GM18870 (cell line): ENCODE results near the gene TPSD1.
"Not testable (repeated sequence)": the region's sequence is repeated elsewhere in the genome, so short reads cannot be mapped to it uniquely, and the experiment has no call there.

Experiments used
- ATAC-seq: cut with Tn5 transposase; IDR thresholded peaks from one replicate; pipeline ENCODE4 v1.9.1; 2021; ENCODE audit warnings: moderate library complexity; ENCODE audit not compliant: unreplicated experiment

Gene TPSD1

DNA sequence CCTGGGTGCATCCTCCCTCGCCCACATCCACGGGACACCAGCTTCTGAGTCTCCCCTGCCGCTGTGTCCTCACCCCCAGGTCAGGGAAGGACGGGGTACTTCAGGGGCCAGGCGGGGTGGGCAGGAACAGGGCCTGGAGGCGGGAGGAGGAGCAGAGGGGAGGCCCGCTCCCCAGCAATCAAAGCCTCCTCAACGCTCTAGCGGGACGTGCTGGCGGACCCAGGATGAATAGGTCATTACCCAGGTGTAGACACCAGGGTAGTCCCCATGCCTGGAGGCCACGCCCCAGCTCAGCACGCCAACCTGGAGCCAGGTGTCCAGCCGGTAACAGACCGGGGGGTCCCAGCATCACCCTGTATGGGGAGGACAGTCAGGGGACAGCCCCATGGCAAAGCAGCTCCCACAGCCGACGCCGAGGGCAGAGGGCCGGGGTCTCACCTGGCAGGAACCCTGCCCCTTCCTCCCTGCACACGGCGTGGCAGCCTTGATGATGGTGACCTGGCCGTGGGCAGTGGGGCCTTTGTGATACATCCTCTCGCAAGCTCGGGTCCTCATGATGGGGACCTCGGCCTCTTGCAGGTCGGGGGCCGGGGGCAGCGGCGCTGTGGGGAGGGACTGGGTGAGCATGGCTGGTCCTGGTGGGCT lies 24.2 kb downstream of the TPSD1 start:
- ATAC-seq, result no peak

DNA sequence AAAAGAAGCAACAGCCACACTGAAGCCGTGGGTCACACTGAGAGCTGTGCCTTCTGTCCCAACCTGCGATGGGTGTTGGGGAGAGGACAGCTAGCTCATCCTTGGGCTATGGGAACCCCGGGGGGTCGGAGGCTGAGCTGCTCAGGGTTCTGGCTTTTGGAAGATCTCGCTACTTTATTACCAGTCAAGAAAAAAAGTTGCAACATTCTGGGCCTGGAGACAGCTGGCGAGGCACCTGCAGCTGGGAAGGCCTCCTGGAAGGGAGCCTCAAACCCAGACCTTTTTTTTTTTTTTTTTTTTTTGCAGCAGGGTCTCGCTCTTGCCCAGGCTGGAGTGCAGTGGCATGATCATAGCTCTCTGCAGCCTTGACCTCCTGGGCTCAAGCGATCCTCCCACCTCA lies 24.9 kb downstream of the TPSD1 start:
- no peak for ATAC-seq

DNA sequence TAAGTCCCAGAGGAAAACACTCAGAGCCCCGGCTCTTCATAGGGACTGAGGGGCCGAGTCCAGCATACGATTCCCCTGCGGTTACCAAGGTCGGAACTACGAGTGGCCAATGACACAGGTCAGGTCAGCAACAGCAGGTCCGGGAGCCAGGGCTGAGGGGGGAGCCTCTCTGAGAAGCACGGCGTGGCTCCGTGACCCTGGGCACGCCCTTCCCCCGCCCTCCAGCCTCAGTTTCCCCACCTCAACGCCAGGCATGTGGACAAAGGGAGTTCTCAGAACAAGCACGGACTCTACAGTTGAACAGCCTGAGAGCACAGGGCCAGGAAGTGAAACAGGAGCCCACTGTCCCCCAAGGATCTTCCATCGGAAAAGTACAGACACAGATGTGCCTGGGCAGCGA lies 25.6 kb downstream of the TPSD1 start:
- ATAC-seq, result no peak

DNA sequence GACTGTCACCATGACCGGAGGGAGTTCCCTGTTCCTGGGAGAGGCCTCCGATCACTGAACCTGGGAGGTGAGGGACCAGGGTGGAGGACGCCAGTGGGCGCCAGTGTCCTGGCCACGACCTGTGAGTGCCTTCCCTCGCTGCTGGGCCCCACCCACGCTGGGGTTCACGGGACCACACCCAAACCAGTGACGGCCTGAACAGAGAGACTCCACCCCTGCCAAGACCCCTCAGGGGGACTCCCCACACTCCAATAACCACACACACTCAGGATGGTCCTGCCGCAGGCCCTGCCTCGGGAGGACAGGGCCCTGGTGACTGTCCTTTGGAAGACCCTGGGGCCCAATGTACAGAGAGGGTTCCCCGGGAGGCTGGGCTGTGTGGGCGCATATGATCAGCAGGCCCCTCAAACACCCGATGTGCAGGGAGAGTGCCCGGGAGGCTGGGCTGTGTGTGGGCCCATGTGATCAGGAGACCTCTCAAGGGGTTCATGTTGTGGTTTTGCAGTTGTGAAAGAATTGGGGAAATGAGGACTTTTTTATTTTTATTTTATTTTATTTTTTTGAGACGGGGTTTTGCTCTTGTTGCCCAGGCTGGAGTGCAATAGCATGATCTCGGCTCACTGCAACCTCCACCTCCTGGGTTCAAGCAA lies 26.6 kb downstream of the TPSD1 start:
- no peak for ATAC-seq

DNA sequence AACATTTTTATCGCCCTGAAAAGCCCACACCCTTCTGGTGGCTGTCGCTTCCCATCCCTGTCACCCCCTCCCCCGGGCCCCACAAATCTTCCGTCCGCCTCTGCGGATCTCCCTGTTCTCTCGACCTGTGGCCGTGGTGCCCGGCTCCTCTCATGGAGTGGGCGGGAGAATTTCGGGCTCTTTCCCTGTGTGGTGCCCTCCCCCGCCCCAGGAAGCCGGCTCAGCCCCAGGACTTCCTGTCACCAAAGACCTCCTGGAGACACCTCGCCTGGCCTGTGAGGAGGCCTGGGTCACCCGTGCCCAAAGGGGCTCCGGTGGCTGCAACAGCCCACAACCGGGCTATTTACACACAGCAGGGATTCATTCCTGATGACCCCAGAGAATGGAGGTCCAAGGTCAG lies 27.4 kb downstream of the TPSD1 start:
- ATAC-seq, result no peak

DNA sequence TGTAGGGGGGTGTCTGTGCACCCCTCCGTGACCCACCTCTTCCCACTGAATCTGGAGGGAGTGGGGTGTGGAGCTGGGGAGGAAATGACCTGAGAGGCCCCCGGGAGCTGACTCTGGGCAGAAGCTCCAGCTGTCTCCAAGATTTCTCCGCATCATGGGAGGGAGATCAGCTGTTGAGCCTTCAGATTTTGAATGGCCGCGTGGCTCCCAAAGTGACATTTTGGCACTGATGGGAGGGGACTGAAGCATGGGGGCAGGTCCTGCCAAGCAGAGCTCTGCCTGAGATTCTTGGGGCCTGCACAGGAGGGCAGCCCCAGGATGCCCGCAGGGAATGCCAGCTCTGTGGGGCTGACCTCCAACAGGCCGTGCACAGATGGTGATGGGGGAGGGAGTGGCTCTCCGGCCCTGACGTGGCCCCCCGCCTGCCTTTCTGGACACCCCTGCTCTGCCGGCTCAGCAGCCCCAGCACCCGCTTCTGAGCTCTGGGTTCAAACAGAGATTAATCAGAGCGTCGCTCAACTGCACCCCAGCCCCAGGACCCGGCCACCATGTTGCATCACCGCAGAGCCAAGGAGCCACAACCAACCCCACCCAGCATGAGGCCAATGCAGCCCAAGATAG lies 28.2 kb downstream of the TPSD1 start:
- ATAC-seq, result no peak

DNA sequence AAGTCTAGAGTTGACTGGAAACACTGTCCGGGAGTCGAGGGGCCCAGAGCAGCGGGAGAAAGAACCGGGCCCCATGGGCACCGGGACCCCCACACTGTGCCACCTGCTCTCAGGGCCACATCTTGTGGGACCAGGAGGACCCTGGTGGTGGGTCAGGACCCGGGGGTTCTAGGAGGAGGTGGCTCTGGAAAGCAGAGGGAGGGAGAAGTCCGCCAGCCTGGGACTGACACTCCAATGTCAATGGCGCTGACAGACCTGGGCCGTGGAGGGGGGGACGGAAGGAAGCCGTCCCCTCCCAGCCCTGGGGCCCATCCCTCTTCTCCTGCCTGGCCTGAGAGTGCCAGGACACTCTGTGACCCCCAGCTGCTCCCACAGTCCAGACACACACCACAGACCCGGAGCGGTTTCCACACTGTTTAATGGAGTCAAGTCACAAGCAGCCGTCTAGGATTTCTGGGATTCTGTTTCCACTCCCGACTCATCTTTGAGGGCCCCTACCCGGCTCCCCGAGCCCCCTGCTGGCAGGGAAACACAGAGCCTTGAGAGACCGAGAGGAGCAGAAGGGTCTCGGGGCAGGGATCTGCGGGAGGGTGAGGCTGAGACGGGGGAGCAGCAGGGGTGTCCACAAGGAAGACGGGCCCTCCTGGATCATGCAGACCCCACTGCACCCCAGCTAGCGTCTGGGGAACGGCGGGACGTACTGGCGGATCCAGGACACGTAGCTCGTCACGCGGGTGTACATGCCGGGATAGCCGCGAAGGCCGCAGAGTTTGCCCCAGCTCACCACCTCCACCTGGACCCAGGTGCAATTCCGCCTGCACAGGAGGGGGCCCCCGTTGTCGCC lies 30.0 kb downstream of the TPSD1 start:
- no peak for ATAC-seq

DNA sequence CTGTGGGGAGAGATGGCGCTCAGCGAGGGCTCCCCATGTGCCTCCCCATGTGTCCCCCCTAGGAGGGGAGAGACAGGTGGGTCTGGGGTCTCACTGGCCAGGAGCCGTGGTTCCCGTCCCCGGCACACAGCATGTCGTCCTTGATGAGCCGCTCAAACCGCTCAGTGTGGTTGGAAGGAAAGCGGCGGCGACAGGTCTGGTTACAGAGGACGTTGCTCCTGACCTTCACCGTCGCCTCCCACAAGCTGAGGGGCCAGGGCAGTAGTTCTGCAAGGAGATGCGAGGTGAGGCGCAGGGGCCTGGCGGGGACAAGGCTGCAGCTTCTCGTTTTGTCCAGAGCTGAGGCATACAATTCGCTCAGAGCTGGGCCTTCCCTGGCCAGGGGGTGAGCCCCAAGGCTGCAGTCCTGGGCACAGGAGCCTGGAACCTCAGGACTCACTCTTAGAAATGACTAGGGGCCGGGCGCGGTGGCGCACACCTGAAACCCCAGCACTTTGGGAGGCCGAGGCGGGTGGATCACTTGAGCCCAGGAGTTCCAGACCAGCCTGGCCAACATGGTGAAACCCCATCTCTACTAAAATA lies 30.7 kb downstream of the TPSD1 start:
- ATAC-seq, result no peak

DNA sequence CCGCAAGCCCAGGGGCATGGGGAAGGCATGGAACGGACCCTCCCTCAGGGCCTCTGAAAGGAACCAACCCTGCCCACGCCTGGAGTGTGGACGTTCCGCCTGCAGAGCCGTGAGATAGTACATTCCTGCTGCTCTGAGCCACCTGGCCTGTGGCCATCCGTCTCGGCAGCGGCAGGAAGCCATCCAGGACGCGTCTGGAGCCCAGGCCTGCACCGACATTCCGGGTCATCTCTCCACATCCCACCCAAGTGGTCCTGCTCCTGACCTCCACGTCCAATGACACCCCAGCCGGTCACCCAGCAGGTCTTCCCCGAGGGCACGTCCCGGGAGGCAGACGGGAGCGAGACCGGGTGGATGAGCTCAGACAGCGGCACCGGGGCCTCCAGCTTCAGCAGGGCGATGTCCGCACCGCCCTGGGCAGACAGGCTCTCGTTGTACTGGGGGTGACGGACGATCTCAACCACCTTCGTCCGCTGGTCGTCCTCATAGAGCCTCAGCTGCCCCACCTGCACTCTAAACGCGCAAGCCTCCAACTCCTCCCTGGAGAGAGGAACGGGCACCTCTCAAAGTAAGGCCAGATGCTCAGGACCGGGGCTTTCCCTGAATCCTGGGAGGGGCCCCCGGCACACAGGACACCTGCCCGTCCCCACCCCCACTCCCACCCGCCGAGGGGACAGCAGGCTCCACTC lies 32.3 kb downstream of the TPSD1 start:
- ATAC-seq, result no peak

DNA sequence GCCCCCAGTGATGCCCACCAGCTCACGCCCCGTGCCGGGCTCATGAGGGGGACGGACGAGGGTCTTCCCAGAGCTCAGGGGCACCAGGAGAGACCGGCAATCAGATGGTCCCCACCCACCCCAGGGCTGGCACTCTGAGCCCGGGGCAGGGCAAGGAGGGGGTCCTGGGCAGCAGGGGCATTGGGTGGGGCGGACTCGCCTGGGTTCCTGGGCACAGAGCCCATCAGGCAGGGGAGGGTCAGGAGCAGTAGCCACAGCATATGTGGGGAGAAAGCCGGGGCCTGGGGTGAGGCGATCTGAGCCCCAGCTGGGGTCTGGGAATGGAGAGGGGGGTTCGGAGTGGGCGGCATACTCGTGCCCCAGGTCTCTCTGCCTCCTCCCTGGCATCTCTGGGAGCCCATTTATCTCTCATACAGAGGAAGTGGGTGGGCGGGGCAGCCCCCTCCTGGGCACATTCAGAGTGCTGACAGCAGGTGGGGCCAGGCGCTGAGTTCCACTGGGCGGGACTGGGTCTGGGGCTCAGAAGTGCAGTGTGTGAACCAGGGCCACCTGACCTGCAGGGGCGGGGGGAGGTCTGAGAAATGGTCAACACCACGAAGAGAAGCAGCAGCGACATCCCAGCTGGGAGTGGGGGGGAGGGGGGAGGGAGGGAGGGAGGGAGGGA lies 33.1 kb downstream of the TPSD1 start:
- no peak for ATAC-seq

DNA sequence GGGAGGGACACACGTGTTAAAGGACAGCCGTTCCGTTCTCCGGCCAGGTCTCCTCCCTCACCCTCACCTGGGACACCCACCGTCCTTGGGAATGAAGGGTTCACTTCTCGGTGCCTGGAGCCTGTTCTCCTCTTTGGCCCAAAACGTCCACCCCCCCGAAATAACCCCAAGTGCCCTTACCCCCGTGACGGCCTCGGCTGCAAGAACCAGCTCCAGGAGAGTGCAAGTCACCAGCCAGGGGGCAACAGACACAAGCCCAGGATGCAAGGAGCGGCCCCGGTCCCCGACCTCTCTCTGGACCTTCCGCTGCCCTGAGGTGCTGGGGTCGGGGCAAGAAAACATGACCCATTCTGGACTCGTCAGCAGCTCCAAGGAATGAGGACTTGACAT lies 33.6 kb downstream of the TPSD1 start:
- no peak for ATAC-seq

DNA sequence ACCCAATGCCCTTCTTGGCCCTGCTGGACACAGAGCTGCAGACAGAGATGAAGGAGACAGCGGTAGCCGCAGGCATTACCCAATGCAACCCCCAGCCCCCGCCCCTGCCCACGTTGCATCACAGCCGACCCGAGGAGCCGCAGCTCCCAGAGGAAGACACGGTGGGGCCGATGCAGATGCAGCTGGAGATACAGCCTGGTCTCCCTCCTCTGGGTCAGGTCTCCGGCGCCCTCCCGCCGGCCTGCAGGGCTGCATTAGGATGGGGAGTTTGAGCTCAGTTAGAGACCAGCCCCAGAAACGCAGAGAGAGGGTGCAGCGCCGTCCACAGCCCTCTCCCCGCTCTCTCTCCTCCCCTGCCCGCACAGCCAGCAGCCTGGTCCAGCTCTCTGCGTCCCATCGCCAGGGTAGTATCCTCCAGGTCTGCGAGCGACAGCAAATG lies 34.2 kb downstream of the TPSD1 start:
- ATAC-seq, result no peak

DNA sequence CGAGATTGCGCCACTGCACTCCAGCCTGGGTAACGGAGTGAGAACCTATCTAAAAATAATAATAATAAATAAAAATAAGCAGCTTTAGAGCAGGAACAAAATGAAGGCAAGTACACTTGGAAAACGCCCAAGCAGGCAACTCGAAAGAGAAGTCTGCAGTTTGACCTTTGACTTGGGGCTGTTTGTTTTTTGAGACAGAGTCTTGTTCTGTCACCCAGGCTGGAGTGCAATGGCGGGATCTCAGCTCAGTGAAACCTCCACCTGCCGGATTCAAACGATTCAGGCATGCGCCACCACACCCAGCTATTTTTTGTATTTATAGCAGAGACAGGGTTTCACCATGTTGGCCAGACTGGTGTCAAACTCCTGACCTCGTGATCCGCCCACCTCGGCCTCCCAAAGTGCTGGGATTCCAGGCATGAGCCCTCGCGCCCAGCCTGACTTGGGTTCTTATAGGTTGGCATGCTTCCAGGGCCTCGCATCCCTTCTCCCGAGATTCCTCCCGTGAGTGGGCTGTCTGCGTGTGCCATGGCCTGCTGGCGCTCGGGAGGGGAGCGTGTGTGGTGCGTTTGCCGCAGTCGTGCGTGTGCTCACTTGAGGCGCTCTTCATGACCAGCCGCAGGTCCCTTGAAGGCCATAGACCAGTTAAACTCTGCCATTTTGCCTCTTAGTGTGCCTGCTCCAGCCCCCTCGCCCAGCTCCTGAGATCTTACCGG lies 35.1 kb downstream of the TPSD1 start:
- ATAC-seq, result no peak

DNA sequence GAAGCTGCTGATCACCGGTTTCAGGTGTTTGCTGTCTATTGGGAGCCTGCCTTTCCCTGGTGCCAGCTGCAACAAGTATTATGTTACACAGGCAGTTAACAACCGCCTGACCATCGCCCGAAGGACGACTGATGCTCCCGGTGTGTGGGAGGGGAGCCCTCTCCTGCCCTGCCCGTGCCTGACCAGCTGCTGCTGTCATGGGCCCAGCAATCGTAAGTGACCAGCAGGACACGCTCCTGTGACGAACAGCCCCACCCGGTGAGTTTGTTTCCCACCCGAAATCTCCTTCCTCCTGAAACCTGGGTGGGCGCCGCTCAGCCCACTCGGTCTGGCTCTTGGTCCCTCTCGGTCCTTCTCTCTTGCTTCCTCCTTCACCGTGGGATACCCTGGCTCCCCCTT lies 35.7 kb downstream of the TPSD1 start:
- ATAC-seq, result no peak

DNA sequence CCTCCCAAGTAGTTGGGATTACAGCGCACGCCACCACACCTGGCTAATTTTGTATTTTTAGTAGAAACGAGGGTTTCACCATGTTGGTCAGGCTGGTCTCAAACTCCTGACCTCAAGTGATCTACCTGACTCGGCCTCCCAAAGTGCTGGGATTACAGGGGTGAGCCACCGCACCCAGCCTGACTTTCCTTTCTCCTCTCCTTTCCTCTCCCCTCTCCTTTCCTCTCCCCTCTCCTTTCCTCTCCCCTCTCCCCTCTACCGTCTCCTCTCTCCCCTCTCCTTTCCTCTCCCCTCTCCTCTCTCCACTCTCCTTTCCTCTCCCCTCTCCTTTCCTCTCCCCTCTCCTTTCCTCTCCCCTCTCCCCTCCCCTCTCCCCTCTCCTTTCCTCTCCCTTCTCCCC lies 36.3 kb downstream of the TPSD1 start:
- not testable (repeated sequence) for ATAC-seq

DNA sequence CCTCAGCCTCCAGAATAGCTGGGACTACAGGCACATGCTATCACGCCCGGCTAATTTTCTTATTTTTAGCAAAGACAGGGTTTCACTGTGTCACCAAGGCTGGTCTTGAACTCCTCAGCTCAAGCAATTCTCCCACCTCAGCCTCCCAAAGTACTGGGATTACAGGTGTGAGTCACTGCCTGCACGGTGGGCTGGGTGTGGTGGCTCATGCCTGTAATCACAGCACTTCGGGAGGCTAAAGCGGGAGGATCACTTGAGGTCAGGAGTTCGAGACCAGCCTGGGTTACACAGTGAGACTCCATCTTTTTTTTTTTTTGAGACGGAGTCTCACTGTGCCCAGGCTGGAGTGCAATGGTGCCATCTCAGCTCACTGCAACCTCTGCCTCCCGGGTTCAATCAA lies 36.9 kb downstream of the TPSD1 start:
- not testable (repeated sequence) for ATAC-seq

DNA sequence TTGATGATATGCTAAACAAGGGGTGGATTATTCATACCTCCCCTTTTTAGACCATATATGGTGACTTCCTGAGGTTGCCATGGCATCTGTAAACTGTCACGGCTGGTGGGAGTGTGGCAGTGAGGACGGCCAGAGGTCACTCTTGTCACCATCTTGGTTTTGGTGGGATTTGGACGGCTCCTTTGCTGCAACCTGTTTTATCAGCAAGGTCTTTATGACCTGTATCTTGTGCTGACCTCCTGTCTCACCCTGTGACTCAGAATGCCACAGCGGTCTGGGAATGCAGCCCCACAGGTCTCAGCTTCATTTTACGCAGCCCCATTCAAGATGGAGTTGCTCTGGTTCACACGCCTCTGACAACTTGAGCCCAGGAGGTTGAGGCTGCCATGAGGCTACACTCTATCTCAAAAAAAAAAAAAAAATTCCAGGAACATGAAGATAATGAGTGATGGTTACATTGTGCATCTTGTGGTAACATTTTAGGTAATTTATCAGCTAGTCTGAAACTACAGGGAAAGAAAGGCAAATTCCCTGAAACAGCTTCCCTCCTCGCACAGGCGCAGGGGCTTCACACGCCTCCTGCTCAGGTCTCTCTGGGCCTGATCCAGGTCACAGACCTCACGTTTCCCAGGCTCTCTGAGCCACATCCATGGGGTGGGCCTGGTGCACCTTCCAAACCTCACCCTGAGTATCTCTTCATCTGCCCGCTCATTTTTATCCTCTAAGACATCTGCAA lies 38.2 kb downstream of the TPSD1 start:
- ATAC-seq, result no peak

DNA sequence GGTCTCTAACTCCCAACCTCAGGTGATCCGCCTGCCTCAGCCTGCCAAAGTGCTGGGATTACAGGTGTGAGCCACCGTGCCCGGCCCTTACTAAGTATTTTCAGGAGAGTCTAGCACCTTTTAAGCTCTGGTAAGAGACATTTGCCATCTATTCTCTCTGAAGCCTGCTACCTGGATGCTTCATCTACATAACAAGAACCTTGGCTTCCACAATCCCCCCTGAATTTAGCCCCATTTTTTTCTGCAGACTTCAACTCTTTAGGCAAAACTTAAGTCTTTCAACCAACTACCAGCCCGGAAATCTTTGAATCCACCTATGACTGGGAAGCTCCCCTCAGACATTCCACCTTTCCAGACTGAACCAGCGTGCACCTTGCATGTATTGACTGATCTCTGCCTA lies 39.6 kb downstream of the TPSD1 start:
- ATAC-seq, result no peak

DNA sequence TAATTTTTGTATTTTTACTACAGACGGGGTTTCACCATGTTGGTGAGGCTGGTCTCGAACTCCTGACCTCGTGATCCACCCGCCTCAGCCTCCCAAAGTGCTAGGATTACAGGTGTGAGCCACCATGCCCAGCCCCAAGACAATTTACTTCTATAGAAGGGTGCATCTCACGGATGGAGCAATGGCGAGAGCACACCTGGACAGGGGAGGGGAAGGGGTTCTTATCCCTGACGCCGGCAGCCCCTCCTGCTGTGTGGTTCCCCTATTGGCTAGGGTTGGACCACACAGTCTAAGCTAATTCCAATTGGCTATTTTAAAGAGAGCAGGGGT lies 40.8 kb downstream of the TPSD1 start:
- not testable (repeated sequence) for ATAC-seq
